ENCODE data around the gene DEXI.
A peak's percentile ranks its signal among the peaks of the same experiment; 100 is the strongest.

DEXI gene
- 8.2 to 52.2 (median 34.6) reads per million in 17 experiments for total RNA-seq

- DNase-seq, result peak; percentile 96 to 99 (median 98)
Observed at GRCh38 chr16:10942352-10943063, at the start of gene DEXI. DEXI (minus strand) TSS chr16:10942468; CDS start chr16:10942005, 463 bp downstream.

GRCh38 chr16:10990378-10990777 lies 48.1 kb upstream of the DEXI start:
- DNase-seq, result peak in 2 of 4 experiments; percentile 11 to 28

- no peak for DNase-seq
Observed at GRCh38 chr16:10989559-10989958, 47.3 kb upstream of the DEXI start.

- no peak for DNase-seq
Observed at GRCh38 chr16:10988879-10989278, 46.6 kb upstream of the DEXI start.

- DNase-seq, result no peak
Observed at GRCh38 chr16:10988164-10988803, 46.0 kb upstream of the DEXI start.

GRCh38 chr16:10987361-10988163 lies 45.3 kb upstream of the DEXI start:
- DNase-seq, result no peak

- DNase-seq, result no peak
Observed at GRCh38 chr16:10984509-10984908, 42.2 kb upstream of the DEXI start.

GRCh38 chr16:10983159-10983558 lies 40.9 kb upstream of the DEXI start:
- DNase-seq, result no peak

GRCh38 chr16:10982465-10983150 lies 40.3 kb upstream of the DEXI start:
- DNase-seq, result no peak

- DNase-seq, result peak in 1 of 4 experiments; percentile 38
Observed at GRCh38 chr16:10981697-10982216, 39.5 kb upstream of the DEXI start.

- DNase-seq, result no peak
Observed at GRCh38 chr16:10980813-10981212, 38.5 kb upstream of the DEXI start.

GRCh38 chr16:10979717-10980601 lies 37.7 kb upstream of the DEXI start:
- DNase-seq, result no peak

- no peak for DNase-seq
Observed at GRCh38 chr16:10978871-10979446, 36.7 kb upstream of the DEXI start.

- DNase-seq, result no peak
Observed at GRCh38 chr16:10978124-10978523, 35.9 kb upstream of the DEXI start.

- DNase-seq, result no peak
Observed at GRCh38 chr16:10976634-10977033, 34.4 kb upstream of the DEXI start.

- peak in 2 of 4 experiments; percentile 21 to 40 for DNase-seq
Observed at GRCh38 chr16:10972819-10973464, 30.7 kb upstream of the DEXI start.

- no peak for DNase-seq
Observed at GRCh38 chr16:10972108-10972818, 30.0 kb upstream of the DEXI start.

- peak; percentile 62 to 79 (median 70) for DNase-seq
Observed at GRCh38 chr16:10971560-10971961, 29.3 kb upstream of the DEXI start.

GRCh38 chr16:10970065-10970464 lies 27.8 kb upstream of the DEXI start:
- DNase-seq, result no peak

- DNase-seq, result peak; percentile 47 to 83 (median 79)
Observed at GRCh38 chr16:10969615-10970014, 27.3 kb upstream of the DEXI start.

Measured in suppressor macrophage (primary cell).